ENCODE results near the gene CYP27B1.

The CYP27B1 gene

DNA sequence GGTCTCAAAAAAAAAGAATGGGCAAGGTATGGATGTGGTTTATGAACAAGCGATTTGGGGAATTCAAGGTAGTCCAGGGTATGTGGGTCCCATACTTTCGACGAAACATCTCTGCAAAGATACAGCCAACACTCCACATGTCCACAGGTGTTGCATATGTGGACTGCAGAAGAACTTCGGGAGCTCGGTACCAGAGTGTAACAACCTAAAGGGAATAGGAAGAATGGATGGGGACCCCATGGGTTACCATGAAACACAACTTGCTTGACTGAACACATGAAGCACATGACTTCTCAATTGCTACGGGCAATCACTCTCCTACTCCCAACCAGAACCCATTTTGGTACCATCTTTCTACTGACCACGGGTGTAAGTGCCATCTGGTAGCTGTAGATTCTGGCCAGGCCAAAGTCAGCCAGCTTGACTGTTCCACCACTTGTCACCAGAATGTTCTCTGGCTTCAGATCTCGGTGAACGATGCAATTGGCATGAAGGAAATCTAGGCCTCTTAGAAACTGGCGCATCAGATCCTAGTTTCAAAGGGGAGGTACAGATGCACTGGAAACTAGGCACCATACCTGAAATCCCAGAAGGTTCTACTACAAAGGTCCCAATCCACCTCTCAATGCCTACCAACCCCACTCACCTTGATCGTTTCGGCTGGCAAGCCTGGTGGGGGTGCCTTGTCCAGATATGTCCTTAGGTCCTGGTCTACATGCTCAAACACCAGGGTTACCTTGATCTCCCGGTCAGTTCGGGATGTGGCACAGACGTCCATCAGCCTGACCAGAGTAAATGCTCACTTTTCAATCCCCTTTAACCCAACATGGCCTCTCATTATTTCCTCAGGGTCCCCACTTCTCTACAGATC lies 16.1 kb downstream of the CYP27B1 start:
- no peak for DNase-seq

DNA sequence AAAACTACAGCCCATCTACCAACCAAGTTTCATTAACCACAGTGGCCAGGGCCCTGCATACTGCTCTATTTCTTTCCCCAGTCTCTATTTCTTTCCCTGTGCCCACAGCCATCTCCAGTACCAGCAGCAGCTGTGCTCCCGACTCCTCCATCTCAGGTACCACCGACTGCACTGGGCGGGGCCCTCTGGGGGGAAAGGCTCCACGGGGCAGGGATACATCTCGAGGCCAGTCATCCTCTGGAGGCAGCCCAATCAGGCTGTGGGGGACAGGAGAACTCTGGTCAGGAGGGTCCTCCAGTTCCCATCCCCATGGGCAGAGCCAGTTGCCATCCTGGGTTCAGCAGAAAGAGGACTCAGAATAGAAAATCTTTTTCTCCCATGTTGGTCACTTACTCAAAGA lies 17.8 kb downstream of the CYP27B1 start:
- no peak for DNase-seq

DNA sequence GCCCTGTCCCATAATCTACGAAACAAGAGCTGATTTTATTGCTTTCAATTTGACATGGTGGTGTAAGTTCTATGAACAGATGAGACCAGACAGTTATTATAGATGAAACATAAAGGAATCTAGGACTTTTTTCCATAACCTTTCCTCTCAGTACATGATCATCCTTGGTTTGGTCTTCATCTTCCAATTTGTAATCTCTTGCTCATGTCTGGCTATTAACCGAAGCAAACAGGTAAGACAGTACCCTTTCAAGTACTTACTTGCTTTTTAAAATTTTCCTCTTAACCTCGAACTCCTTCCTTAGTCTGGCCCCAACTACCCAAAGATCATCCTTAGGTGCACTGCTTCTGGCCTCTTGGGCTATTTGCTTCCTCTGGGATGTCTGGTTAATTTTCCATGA lies 20.9 kb downstream of the CYP27B1 start:
- DNase-seq, result no peak

DNA sequence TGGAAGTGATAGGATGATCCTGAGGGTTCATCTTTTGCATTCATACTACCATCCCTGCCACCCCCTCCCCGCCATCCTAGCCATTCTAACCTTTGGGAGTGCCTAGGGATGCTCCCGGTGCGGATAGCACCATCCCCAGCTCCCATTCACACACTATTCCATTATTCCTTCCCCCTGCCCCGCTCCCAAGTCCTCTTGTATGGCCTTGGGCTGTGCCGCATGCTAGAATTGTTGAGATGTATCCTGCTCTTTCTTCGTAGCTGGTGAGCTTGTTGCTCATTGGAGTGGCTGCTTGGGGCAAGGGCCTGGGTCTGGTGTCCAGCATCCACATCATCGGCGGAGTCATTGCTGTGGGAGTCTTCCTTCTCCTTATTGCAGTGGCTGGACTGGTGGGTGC lies 21.4 kb downstream of the CYP27B1 start:
- no peak for DNase-seq

DNA sequence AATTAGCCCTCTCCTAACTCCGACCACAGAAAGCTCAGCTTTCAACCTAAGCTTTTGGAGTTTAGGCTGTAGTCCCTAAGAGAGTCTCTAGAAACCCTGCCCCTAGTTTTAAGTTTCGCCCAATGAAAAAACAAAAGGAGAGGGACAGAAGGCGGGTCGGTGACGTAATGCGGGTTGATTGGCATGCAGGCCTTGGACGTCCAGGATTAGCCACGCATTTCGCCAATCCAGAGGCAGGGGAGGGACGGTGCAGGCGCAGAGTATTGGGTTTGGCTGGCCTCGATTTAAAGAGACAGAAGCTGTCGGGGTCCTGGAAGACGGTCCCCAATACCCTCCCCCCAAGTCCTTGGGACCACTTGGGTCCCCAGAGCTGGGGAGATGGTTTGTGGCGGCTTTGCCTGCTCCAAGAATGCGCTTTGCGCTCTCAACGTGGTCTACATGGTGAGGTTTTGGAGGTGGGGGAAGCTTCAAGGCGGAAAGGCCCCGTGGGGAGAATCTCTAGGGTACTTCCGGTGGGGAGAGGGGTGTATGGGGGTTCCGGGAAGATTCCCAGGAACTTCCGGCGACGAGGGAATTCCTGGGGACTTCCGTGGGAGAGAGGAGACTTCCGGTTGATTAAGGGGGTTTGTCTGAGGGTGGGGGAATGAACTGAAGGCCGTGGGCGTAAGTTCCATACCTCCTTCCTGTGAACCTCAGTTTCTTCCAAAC lies 21.9 kb downstream of the CYP27B1 start, which contains the start of gene TSPAN31:
Gene TSPAN31 (plus strand): TSS at position 263 of the 708 bp plus-strand sequence. CDS start 116 bp downstream, at position 379.
- peak; percentile 98 for DNase-seq

DNA sequence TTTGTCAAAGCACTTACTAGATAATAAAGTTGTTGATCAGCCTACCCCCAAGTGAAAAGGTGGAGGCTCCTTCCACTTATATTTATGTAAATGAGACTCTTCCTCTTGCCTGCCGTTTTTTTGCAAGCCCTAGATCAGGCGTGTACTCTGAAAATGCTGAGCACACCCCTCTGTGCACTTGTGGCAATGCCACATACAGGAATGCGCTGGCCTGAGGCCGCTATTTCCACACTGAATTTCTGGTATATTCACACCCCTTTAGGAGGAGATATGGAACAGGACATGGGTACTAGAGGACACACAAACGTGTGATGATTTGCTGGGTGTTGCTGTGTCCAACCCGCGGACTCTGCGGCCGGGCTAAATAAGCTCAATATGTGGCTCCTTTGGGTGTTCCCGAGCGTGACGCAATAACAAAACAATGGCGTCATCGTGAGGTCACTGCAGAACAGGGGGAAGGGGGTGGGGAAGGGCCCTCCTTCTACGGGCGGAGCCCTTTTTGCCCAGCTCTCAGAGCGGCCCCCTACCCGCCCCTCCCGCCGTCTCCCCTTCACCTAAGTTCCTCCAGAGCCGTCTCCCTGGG lies 22.6 kb downstream of the CYP27B1 start:
- DNase-seq, result no peak

DNA sequence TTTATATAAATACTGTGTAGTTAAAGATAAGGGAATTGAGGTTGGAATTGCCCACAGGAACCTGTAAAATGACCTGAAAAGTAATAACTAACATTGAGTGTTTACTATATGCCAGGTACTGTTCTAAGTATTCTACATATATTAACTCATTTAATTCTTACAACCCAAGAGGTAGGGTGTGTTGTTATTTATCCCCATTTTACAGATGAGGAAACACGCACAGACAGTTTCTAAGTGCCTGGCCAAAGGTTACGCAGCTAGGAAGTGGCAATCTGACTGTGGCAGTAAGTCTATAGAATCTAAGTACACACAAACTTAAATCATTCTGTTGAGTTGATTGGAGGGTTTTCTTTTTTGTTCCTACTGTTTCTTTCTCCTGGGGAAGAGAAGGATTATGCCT lies 23.1 kb downstream of the CYP27B1 start:
- DNase-seq, result no peak

DNA sequence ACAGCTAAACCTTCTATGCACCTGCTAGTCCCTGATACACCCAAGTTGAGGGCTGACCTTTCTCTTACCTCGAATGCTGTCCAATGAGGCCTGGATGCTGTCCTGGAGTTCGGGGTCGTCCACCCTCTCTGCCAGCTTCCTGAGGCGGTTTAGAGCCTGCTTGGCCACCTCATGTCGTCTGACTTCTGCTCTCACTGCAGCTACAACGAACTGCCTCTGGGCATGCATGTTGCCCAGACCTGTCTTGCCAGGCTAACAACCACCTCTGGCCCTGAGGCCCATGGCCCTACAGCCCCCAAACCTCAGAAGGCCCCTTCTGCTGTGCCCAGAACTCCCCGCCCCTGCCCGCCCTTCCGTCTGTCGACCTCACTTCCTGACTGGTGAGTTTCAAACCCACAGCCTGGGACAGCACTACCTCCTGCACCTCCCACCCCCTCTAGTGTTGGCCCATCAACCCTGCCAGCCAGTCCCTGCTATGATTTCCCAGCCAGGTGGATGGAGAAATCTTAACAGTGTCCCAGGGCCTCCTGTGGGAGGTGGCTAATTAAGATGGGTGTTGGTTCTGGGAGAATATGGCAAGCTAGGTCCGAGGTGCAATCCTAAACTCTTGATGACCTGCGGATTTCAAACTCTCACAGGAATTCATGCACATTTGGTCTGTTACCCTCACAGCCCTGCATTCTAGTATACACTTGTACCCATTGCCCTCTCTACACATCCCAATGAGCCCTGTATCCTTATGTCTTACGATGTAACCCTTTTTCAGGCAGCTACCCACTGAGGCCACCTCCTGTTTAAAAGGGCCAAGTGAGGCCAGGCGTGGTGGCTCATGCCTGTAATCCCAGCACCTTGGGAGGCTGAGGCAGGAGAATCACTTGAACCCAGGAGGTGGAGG lies 24.8 kb downstream of the CYP27B1 start:
- no peak for DNase-seq

DNA sequence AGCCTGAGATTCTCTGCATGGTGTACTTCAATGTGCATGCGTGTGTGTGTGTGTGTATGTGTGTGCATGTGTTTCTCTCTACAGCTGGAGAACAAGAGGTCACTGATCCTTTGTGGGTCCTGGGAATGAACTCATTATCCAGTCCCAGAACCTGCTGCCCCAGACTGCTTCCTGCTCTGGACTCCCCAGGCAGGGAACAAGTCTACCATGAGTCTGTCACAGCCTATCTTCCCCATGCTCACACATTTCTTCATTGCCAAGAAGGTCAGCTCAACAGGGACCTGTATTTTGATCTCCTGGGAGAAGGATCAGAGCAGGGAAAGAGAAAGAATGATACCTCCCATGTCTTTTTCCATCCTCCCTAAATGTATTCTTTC lies 25.5 kb downstream of the CYP27B1 start:
- no peak for DNase-seq

DNA sequence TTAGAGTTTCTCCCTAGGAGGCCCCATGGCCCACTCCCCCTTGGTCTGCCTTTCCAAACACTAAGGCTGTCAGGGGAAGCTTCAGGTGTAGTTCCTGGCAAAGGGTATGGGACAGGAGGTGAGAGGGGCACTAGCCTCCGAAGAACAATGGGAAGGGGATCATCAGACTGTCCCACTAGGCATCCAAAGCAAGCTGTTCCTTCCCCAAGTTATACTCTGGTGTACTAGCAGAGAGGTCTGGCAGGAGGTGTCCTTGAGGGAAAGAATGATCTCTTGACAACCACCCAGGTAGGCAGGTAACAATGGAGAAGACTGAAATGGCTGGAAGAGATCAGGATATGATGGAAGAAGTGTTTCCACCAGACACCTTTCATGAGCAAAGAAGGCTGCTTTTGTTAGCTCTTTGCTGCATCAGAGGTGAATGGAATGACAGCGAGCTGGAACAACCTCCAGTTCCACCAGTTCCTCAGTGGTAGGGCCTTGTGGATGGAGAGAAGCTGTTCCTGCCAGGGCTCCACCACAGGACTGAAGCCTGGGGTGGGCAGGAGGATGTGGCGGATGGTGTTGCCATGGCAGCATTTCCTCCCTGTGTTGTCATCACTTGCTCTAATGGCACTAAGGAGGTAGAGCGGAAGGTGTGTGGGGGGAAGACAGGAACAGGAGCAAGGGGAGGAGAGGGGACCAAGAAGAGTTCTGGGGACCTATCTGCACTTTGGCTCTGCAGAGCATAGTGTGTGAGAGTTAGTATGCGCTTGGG lies 26.0 kb downstream of the CYP27B1 start:
- DNase-seq, result no peak

DNA sequence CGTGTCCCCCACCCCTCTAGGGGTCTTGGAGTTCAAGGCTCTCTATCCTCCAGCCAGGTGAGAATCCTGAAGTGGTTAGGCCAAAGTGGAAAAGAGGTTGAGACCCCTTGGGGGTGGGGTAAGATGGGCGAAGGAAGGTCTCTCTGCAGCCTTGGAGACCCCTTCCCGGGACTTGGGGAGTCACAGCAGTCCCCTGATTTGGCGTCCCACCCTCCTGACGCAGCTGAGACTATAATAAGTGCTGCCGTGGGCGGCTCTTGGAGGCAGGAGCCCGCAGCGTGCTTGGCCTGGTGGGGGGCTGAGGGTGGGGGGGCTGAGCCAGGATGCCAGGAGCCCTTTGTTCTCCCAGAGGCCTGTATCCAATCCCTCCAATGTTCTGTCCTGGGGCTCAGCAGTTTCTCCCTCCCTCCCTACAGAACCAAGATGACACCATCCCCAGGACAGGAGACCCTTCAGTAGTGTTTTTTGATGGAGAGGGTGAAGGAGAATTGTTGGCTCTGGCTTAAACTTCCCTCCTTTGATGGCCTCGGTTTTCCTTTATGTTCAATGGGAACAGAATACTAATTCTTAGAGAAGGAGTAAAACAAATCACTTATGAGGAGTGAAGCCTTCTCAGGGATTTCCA lies 26.9 kb downstream of the CYP27B1 start:
- no peak for DNase-seq

DNA sequence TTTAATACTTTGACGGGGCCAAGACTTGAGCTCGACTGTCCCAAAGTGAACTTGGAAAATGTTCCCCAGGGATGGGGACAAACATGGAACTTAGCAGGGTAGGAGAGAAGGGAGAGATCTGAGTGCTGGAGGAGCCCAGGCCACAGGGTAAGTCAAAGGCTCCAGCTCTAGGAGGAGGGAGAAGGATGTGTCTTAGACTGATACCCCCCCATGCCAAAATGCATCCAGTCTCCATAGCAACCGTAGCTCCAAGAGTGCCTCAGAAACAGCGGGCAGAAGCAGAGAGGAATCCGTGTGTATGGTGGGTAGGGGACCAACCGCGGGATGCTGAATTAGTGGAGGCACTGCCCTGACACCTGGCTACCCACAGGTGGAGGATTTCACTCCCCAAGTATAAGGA lies 27.5 kb downstream of the CYP27B1 start:
- DNase-seq, result no peak

DNA sequence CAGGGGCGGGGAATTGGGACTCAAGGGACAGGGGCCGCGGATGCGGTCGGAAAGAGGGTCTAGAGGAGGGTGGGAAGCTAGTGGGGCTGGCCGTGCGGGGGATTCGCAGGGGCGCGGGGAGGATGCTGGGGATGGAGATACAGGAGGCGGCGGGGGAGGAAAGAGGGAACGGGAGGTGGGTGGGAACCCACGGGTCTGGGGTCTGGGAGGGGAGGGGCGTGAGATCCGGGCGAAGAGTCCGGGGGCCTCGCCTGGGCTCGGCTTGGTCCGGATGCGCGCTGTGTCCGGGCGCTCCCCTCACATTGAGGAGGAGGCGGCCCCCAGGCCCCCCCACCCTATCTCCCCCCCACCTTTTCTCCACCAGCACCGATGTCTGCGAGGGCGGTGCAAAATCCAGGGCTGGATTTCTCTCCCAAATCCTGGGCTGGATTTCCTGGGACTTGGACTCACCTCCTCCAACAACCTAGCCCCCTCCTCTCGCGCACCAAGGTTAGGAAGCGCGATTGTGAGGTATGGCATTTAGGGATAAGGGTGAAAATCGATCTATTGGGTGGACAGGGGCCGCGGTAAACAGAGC lies 28.1 kb downstream of the CYP27B1 start, which contains the start of gene AGAP2:
Gene AGAP2 (minus strand): TSS at position 82 of the 577 bp plus-strand sequence. CDS start 496 bp downstream, outside the sequence.
- no peak for DNase-seq

DNA sequence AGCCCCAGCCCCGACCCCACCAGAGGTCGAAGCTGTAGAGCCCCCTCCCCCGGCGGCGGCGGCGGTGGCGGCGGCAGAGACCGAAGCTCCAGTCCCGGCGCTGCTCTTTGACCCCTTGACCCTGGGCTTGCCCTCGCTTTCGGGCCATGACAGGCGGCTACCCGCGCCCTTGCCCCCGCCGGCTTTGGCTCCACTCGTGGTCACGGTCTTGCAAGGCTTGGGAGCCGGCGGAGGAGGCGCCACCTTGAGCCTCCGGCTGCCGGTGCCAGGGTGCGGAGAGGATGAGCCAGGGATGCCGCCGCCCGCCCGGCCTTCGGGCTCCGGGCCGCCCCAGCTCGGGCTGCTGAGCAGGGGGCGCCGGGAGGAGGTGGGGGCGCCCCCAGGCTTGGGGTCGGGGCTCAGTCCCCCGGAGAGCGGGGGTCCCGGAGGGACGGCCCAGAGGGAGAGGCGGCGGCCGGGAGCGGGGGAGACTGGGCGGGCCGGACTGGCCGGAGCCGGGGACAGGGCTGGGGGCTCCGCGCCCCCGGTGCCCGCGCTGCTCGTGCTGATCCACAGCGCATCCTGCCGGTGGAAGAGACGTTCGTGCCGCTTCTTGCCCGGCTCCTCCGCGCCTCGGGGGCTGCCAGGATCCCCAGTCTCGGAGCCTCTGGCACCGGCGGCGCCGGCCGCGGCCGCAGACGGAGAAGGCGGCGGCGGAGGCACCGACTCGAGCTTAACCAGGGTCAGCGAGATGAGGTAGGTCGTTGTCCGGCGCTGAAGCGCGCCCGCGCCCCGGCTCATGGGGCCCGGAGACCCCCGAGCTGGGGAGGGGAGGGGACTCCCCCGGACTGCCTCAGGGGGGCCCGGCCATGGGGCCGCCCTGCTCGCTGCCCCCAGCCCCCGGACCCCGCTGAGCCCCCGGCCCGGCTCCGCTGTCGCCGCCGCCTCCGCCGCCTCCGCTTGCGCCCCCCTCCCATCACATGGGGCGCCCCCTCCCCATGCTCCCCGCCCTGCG lies 29.1 kb downstream of the CYP27B1 start:
- no peak for DNase-seq

DNA sequence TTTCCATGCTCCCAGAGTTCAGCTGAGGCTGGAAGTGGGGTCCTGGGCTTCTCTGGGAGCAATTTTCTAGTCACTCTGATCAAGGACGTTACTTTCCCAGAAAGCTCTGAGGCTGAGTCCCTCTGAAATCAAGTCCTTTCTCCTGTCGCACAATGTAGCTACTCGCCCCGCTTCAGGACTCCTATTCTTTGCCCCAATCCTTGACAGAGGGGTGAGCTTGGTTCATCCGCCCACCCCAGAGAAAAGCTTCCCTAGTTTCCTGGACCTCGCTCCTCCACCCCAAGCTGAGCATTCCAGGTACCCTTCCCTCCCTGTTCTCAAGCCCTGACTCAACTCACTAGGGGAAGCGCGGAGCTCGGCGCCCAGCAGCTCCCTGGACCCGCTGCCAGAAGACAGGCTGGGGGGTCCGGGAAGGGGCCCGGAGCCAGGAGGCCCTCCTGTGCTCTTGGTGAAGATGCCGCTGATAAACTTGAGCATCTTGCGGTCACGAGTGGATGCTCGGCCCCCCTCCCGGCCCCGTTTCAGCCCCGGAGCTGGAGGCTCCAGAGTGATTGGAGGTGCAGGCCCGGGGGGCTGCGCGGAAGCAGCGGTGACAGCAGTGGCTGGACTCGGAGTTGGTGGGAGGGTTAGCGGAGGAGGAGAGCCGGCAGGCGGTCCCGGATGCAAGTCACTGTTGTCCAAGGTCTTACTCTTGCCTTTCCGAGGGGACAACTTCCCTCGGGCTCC lies 30.0 kb downstream of the CYP27B1 start:
- no peak for DNase-seq

DNA sequence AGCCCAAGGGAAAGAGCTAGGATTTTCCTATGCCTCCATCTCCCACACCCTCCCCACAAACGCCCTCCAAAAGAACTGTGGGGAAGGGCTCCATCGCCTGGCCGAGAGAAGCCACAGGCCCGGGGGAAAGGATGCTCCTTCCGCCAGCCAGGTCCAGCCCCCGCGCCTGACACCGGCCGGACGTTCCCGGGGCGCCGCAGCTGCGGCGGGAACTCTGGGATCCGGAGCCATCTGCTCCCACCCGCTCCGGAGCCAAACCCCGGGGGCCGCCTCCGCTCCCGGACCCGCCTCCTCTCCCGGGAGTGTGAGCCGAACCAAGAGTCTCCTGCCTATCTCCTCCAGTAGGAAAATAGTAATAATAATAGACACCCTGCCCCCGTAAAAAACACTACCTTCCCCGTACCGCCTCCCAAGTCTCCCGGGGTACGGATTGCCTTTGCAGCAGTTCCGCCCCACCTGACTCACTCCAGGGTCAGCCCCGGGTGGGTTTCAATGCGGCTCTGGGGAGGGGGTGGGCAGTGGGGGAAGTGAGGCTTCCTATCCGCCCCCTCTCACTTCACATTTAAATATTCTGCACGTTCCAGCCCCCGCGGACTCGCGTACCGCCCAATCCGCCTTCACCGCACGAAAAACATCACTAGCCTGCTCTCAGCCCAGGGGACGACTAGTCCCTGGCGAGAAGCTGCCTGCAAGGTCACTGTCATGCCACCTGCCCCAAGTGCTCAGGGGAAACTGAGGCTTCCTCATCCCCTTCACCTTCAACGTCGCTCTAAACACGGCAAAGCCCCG lies 30.7 kb downstream of the CYP27B1 start:
- peak; percentile 35 for DNase-seq

DNA sequence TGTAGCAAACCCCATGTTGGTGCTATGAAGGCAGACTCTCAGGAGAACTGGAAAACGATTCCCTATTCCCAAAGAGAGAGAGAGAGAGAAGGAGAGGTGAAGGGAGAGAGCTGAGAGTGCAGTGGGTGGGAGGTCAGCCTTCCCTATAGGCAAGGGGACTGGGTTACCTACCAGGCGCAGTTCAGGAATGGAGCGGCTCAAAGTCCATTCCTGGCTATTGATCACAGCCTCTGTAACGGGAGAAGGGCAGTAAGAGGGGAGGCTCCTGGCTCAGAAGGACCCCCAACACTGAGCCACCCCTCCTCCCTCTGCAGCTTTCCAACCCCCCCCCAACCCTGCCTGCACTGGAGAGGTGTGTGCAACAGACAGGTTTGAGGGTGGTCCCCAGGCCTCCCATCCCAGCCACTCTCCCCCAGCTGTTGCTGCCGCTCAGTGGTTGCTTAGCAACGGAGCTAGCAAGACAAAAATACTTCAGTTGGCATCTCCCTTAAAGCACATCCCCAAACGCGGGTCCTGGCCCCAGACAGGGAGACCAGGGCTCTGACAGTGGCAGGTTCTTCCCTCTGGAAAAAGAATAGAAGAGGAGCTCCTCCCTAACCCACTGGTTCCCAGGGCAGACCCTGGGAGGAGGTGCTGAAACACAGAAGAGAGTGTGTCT lies 31.6 kb downstream of the CYP27B1 start:
- peak; percentile 31 for DNase-seq

DNA sequence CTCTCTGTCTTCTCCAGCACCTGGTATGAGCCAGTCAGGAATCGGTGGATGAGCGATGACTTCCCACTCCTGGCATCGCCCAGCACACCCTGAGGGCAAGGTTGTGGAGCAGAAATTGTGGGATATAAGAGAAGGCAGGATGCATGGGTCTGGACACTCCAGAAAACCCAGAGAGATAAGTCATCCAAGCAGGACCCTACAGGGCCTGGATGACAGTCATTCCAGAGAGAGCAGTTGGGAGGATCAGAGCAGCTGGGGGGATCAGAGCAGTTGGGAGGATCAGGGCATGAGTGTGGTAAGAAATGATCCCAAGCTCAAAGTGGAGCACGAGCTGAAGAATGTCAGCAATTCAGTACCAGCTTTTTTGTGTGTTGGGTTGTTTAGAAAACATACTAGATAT lies 32.3 kb downstream of the CYP27B1 start:
- no peak for DNase-seq

Measured in NCI-H510A (cell line).